HCT116 (cell line): ENCODE data around the gene SAMD10. TPM values are rescaled to one million over a fixed set of nuclear protein-coding genes. Genes with fewer than 3 reads are reported as not detected.

Experiments
- ATAC-seq: fragments of 200-7000 bp; cut with Tn5 transposase; 2 replicates; pipeline ENCODE4 v1.9.1; 2020; ENCODE audit warnings: mild to moderate bottlenecking, moderate library complexity
- BruUV-seq: library from RNA; stranded (reverse); fragments of 400-500 nt; replicated peaks from 2 replicates; lab custom pipeline; 2021; lab: Mats Ljungman, UMichigan
- CTCF ChIA-PET: fragments of 300-600 bp; sonication (Branson Sonifier 250); formaldehyde crosslinking; loops from one replicate; lab custom pipeline; 2021; ENCODE audit warnings: antibody characterized with exemption; lab: Charles Lee
- POLR2A ChIA-PET: fragments of 300-600, 350-600 bp; sonication (Branson Sonifier 250); formaldehyde crosslinking; loops from one replicate; lab custom pipeline; 2021; ENCODE audit warnings: antibody characterized with exemption; lab: Charles Lee
- RAD21 ChIA-PET, 2 experiments: fragments of 300-600 bp; sonication (Branson Sonifier 250); formaldehyde crosslinking; loops; one replicate each; lab custom pipeline; 2023; ENCODE audit warnings: low total read pairs in 2 of 2; ENCODE audit not compliant: uncharacterized antibody in 2 of 2, unreplicated experiment in 2 of 2, low non-redundant PET in 1 of 2; lab: Charles Lee
- DNase-seq: peaks from one replicate; pipeline ENCODE4 v3.0.0-alpha.2; 2010; ENCODE audit warnings: low read depth, low spot score
- H2AFZ ChIP-seq: fragments of 200-600 bp; shearing (Covaris generic), sonication (generic); 2 replicates; pipeline ENCODE4 v1.6.1; 2017; ENCODE audit warnings: low read depth, mixed run types, mixed read lengths, antibody characterized with exemption, low read length; ENCODE audit not compliant: poor library complexity, severe bottlenecking
- H3K27ac ChIP-seq: 2 replicates; pipeline ENCODE4 v1.5.1; 2012; ENCODE audit warnings: low read depth, low read length
- H3K27me3 ChIP-seq: fragments of 200-600 bp; sonication (generic); 2 replicates; pipeline ENCODE4 v1.6.1; 2016; ENCODE audit warnings: mixed run types, low read length, mixed read lengths; ENCODE audit not compliant: insufficient read depth
- H3K36me3 ChIP-seq, 2 experiments: fragments of 200-500 bp in 1 of 2; fragments of 200-600 bp in 1 of 2; sonication (Bioruptor generic) in 1 of 2; sonication (generic) in 1 of 2; 2 replicates each; pipeline versions ENCODE4 v1.5.1 to v1.6.1; 2014 to 2016; ENCODE audit warnings: low read length in 2 of 2, inconsistent platforms in 1 of 2, mixed read lengths in 1 of 2, mixed run types in 1 of 2; ENCODE audit not compliant: insufficient read depth in 2 of 2, control insufficient read depth in 1 of 2
- H3K4me1 ChIP-seq, 2 experiments: fragments of 200-600 bp in 1 of 2; sonication (generic) in 1 of 2; 2 replicates each; pipeline versions ENCODE4 v1.5.1 to v1.6.1; 2012 to 2017; ENCODE audit warnings: low read length in 2 of 2, inconsistent platforms in 1 of 2, mild to moderate bottlenecking in 1 of 2, mixed read lengths in 1 of 2, mixed run types in 1 of 2, moderate library complexity in 1 of 2; ENCODE audit not compliant: insufficient read depth in 2 of 2, control insufficient read depth in 1 of 2
- H3K4me2 ChIP-seq: fragments of 200-600 bp; sonication (generic); 2 replicates; pipeline ENCODE4 v1.6.1; 2017; ENCODE audit warnings: mixed run types, low read length, mixed read lengths
- H3K4me3 ChIP-seq, 2 experiments: fragments of 200-600 bp in 1 of 2; sonication (generic) in 1 of 2; replicated peaks in 1 of 2; 2 replicates each; pipeline ENCODE4 v1.5.1; 2011 to 2016; ENCODE audit warnings: low read length in 2 of 2, control low read depth in 1 of 2, low read depth in 1 of 2, mild to moderate bottlenecking in 1 of 2, mixed read lengths in 1 of 2, mixed run types in 1 of 2
- H3K79me2 ChIP-seq: fragments of 200-600 bp; sonication (generic); 2 replicates; pipeline ENCODE4 v1.6.1; 2017; ENCODE audit warnings: mild to moderate bottlenecking, mixed run types, low read length, moderate library complexity, mixed read lengths; ENCODE audit not compliant: insufficient read depth
- H3K9ac ChIP-seq: fragments of 200-600 bp; sonication (generic); 2 replicates; pipeline ENCODE4 v1.6.1; 2016; ENCODE audit warnings: low read length, mixed read lengths
- H3K9me2 ChIP-seq: fragments of 200-600 bp; sonication (generic), shearing (Covaris generic); 2 replicates; pipeline ENCODE4 v1.6.1; 2017; ENCODE audit warnings: mixed run types, mild to moderate bottlenecking, moderate library complexity; ENCODE audit not compliant: insufficient read depth
- H3K9me3 ChIP-seq, 2 experiments: fragments of 200-500 bp in 1 of 2; fragments of 200-600 bp in 1 of 2; sonication (Bioruptor generic) in 1 of 2; sonication (generic) in 1 of 2; 2 replicates each; pipeline ENCODE4 v1.6.1; 2014 to 2017; ENCODE audit warnings: low read length in 2 of 2, mixed read lengths in 2 of 2, inconsistent platforms in 1 of 2, low read depth in 1 of 2, mild to moderate bottlenecking in 1 of 2, mixed run types in 1 of 2, moderate library complexity in 1 of 2; ENCODE audit not compliant: control insufficient read depth in 1 of 2, insufficient read depth in 1 of 2
- H4K20me1 ChIP-seq: fragments of 200-600 bp; sonication (generic), shearing (Covaris generic); 2 replicates; pipeline ENCODE4 v1.6.1; 2017; ENCODE audit warnings: mixed run types, mild to moderate bottlenecking, moderate library complexity; ENCODE audit not compliant: insufficient read depth
- CBX3 ChIP-seq: IDR thresholded peaks from 2 replicates; pipeline ENCODE4 v1.6.1; 2012; ENCODE audit warnings: low read depth
- FOSL1 ChIP-seq: IDR thresholded peaks from 2 replicates; pipeline ENCODE4 v1.6.1; 2012; ENCODE audit warnings: low read depth
- POLR2AphosphoS5 ChIP-seq: IDR thresholded peaks from 2 replicates; pipeline ENCODE4 v1.6.1; 2011; ENCODE audit warnings: mild to moderate bottlenecking, low read depth, low read length, moderate library complexity
- SRF ChIP-seq: IDR thresholded peaks from 2 replicates; pipeline ENCODE4 v1.6.1; 2012; ENCODE audit warnings: low read depth
- intact Hi-C: fragments of 100-400 bp; cut with micrococcal nuclease; formaldehyde crosslinking; loops from 2 replicates; pipeline ENCODE4 v1.10.0; 2022
- total RNA-seq: library from RNA; stranded (reverse); gene quantifications from one replicate; pipeline ENCODE4 v1.2.1, GENCODE V29; 2021; ENCODE audit not compliant: unreplicated experiment
- TF ChIP-seq, protein P1 (sequence below): IDR thresholded peaks from 2 replicates; pipeline ENCODE4 v1.6.1; 2012; ENCODE audit warnings: low read depth
- TF ChIP-seq, protein P2 (sequence below), 3 experiments: fragments of 200-600 bp in 1 of 3; sonication (generic) in 1 of 3; IDR thresholded peaks in 2 of 3; conservative IDR thresholded peaks in 1 of 3; 2 replicates each; pipeline ENCODE4 v1.5.1; 2012 to 2017; ENCODE audit warnings: low read depth in 2 of 3, low read length in 2 of 3, antibody characterized with exemption in 1 of 3, borderline replicate concordance in 1 of 3, control low read depth in 1 of 3, mild to moderate bottlenecking in 1 of 3, mixed read lengths in 1 of 3, mixed run types in 1 of 3, moderate library complexity in 1 of 3; ENCODE audit not compliant: insufficient read depth in 1 of 3
- TF ChIP-seq, protein P3 (sequence below): IDR thresholded peaks from 2 replicates; pipeline ENCODE4 v1.6.1; 2012

SAMD10 gene
- total RNA-seq, 1 experiment from 2014 or later, result 4.2 TPM

DNA sequence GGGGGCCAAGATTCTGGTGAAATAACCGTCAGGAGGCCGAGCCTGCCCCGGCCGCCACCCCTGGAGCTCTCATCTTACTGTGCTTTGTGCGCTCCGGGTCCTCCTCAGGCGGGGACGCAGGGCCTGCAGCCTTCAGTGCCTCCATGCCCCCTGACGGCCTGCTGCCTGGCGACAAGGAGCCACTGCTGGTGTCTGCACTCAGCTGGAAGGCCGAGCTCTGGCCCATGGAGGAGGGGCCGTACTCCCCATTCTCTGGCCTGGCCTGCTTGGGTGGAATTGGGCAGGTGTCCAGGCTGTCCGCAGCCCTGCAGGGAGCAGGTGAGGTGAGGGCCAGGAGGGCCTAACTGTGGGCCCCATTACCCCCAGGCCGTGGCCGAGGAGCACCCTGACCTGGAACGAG lies 15.0 kb downstream of the SAMD10 start (continued):
- TF ChIP-seq, protein P1, sequence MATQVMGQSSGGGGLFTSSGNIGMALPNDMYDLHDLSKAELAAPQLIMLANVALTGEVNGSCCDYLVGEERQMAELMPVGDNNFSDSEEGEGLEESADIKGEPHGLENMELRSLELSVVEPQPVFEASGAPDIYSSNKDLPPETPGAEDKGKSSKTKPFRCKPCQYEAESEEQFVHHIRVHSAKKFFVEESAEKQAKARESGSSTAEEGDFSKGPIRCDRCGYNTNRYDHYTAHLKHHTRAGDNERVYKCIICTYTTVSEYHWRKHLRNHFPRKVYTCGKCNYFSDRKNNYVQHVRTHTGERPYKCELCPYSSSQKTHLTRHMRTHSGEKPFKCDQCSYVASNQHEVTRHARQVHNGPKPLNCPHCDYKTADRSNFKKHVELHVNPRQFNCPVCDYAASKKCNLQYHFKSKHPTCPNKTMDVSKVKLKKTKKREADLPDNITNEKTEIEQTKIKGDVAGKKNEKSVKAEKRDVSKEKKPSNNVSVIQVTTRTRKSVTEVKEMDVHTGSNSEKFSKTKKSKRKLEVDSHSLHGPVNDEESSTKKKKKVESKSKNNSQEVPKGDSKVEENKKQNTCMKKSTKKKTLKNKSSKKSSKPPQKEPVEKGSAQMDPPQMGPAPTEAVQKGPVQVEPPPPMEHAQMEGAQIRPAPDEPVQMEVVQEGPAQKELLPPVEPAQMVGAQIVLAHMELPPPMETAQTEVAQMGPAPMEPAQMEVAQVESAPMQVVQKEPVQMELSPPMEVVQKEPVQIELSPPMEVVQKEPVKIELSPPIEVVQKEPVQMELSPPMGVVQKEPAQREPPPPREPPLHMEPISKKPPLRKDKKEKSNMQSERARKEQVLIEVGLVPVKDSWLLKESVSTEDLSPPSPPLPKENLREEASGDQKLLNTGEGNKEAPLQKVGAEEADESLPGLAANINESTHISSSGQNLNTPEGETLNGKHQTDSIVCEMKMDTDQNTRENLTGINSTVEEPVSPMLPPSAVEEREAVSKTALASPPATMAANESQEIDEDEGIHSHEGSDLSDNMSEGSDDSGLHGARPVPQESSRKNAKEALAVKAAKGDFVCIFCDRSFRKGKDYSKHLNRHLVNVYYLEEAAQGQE, result no peak
- TF ChIP-seq SRF, result no peak
- TF ChIP-seq FOSL1, result no peak
- TF ChIP-seq, protein P2, sequence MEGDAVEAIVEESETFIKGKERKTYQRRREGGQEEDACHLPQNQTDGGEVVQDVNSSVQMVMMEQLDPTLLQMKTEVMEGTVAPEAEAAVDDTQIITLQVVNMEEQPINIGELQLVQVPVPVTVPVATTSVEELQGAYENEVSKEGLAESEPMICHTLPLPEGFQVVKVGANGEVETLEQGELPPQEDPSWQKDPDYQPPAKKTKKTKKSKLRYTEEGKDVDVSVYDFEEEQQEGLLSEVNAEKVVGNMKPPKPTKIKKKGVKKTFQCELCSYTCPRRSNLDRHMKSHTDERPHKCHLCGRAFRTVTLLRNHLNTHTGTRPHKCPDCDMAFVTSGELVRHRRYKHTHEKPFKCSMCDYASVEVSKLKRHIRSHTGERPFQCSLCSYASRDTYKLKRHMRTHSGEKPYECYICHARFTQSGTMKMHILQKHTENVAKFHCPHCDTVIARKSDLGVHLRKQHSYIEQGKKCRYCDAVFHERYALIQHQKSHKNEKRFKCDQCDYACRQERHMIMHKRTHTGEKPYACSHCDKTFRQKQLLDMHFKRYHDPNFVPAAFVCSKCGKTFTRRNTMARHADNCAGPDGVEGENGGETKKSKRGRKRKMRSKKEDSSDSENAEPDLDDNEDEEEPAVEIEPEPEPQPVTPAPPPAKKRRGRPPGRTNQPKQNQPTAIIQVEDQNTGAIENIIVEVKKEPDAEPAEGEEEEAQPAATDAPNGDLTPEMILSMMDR (IDR thresholded peaks at IDR 0.05 in 2 of 3, conservative IDR thresholded peaks at IDR 0.05 in 1 of 3; ENCODE audit: borderline replicate concordance in 1 of 3, insufficient read depth in 1 of 3, low read depth in 2 of 3, low read length in 2 of 3), result no peak
- TF ChIP-seq CBX3, result no peak
- no peak for TF ChIP-seq POLR2AphosphoS5

DNA sequence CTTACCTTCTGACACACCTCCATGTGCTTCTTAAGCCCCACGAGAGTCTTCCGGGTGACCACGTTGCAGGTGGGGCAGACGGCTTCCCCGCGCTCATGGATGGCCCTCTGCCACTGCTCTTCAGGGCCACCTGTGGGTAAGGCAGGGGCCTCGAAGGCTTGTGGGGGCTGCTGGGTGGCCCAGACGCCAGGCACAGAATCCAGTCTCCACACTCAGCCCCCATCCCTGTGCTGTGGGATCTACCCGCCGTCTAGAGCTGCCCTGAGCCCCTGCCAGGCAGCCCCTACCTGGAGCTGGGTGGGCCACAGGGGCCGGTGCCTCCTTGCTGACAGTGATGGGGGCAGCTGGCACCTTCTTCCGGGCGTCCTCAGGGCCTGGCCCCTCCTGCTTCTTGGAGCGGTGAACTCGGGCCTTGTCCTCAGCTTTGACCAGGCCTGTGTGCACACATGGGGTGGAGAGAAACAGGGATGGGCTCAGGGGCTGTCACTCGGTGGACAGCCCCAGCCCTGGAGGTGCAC lies 15.6 kb downstream of the SAMD10 start:
- RAD21 ChIA-PET, result no interaction called here
- intact Hi-C loops, result no loop called here
- TF ChIP-seq, protein P3, sequence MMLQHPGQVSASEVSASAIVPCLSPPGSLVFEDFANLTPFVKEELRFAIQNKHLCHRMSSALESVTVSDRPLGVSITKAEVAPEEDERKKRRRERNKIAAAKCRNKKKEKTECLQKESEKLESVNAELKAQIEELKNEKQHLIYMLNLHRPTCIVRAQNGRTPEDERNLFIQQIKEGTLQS, result no peak
- TF ChIP-seq, protein P1, result no peak
- TF ChIP-seq, all 23 proteins: peak for 0
- CTCF ChIA-PET, result no interaction called here
- Histone ChIP-seq H3K27me3 (no peaks in the 10 kb centered on the region), H3K4me1 (peaks cover 8 to 9% of the 10 kb centered on the region in 2 experiments), H3K4me2 (no peak overlapping the region), H2AFZ (no peak overlapping the region), H3K9ac (no peak overlapping the region), H3K79me2 (peaks cover 4% of the 10 kb centered on the region; the same call in 1 of the 2 replicates), H3K36me3 (peaks cover 0 to 5% of the 10 kb centered on the region in 2 experiments; a peak in 2 of 4 replicates), H3K4me3 (no peak overlapping the region), H4K20me1 (no peaks in the 10 kb centered on the region), H3K27ac (no peak overlapping the region), H3K9me2 (no peaks in the 10 kb centered on the region), H3K9me3 (no peaks in the 10 kb centered on the region)
- BruUV-seq, result no TSS peak
- ATAC-seq, result no peak
- POLR2A ChIA-PET, result no interaction called here
- DNase-seq, result no peak
